Upper lobe of left lung (tissue), 4 donors: ENCODE results near the gene CDC25B.
A peak's percentile ranks its signal among the peaks of the same experiment; 100 is the strongest.

Experiments
- EP300 ChIP-seq, 4 donors: sonication (generic); formaldehyde crosslinking; IDR thresholded peaks; one replicate each; pipeline ENCODE4 v1.5.1; 2017; ENCODE audit warnings: antibody characterized with exemption in 4 of 4, control low read depth in 2 of 4
- TF ChIP-seq, protein P1 (sequence below), 6 experiments: fragments of 450-650 bp in 4 of 6; fragments of 200-600 bp in 2 of 6; sonication (generic) in 2 of 6; IDR thresholded peaks; one replicate each; pipeline ENCODE4 v1.5.1; 2016 to 2019; ENCODE audit warnings: antibody characterized with exemption in 6 of 6

DNA sequence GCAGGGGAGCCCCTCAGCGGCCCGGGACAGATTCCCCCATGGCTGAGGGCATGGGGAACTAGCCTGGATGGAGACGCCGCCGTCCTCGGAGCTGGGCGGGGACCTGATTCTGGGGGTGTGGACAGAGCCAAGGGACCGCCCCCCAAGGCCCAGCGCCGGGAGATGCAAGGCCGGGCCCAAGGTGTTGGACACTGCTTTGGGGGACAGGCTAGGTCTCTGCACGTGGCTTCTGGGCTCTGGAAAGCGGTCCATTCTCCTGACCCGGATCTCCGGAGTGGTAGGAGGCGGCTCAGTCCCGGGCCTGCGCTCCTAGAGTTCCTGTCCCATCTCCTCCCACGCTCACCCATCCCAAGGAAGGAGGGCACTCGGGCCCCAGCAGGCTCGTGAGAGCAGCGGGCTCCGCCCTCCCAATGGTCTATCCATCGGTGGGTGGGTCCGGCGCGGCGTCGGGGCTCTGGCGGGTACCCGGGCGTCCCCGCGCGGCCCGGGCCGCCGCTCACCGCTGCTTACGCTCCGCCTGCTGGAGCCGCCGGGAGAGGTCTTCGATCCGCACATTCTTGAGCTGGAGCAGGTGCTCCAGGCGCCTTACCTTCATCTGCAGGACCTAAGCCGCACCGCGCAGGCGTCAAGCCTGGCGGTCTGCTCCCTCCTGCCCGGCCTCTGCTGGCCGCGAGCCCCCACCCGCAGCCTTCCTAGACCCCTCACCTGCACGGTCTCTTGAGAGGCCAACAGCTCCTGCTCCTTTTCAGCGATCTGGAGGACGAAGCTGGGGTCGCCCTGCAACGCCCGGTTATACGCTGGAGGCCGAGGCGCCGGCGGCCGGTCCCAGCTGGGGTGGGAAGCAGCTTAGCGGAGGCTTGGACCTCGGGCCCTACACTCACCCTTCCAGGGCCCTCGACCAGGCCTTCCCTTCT lies 18.1 kb upstream of the CDC25B start:
- TF ChIP-seq, protein P1, sequence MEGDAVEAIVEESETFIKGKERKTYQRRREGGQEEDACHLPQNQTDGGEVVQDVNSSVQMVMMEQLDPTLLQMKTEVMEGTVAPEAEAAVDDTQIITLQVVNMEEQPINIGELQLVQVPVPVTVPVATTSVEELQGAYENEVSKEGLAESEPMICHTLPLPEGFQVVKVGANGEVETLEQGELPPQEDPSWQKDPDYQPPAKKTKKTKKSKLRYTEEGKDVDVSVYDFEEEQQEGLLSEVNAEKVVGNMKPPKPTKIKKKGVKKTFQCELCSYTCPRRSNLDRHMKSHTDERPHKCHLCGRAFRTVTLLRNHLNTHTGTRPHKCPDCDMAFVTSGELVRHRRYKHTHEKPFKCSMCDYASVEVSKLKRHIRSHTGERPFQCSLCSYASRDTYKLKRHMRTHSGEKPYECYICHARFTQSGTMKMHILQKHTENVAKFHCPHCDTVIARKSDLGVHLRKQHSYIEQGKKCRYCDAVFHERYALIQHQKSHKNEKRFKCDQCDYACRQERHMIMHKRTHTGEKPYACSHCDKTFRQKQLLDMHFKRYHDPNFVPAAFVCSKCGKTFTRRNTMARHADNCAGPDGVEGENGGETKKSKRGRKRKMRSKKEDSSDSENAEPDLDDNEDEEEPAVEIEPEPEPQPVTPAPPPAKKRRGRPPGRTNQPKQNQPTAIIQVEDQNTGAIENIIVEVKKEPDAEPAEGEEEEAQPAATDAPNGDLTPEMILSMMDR (IDR thresholded peaks at IDR 0.05) = peak in 2 of 6 experiments; percentile 16 to 22
- TF ChIP-seq EP300 (IDR thresholded peaks at IDR 0.05) = no peak
